Neural progenitor cell (in vitro differentiated cells): ENCODE measurements around the gene SPAG7. TPM values are rescaled to one million over a fixed set of nuclear protein-coding genes. Genes with fewer than 3 reads are reported as not detected.

Experiments used
- DNase-seq: peaks from one replicate; pipeline ENCODE4 v3.0.0-alpha.2; 2016; ENCODE audit warnings: low spot score
- H2AFZ ChIP-seq: fragments of 200-600 bp; sonication (generic); replicated peaks from 2 replicates; pipeline ENCODE4 v1.6.1; 2016; ENCODE audit warnings: antibody characterized with exemption
- H3F3A ChIP-seq: fragments of 200-600 bp; sonication (generic); 2 replicates; pipeline ENCODE4 v1.6.1; 2016; ENCODE audit warnings: antibody characterized with exemption, low read depth
- H3K27ac ChIP-seq: fragments of 200-600 bp; sonication (generic); 2 replicates; pipeline ENCODE4 v1.5.1; 2016; ENCODE audit warnings: mild to moderate bottlenecking
- H3K27me3 ChIP-seq: fragments of 200-600 bp; sonication (generic); 2 replicates; pipeline ENCODE4 v1.6.1; 2016; ENCODE audit warnings: mild to moderate bottlenecking, moderate library complexity
- H3K36me3 ChIP-seq: fragments of 200-600 bp; sonication (generic); 2 replicates; pipeline ENCODE4 v1.5.1; 2016
- H3K4me1 ChIP-seq: fragments of 200-600 bp; sonication (generic); 2 replicates; pipeline ENCODE4 v1.6.1; 2016; ENCODE audit warnings: mixed run types
- H3K4me2 ChIP-seq: fragments of 200-600 bp; sonication (generic); 2 replicates; pipeline ENCODE4 v1.6.1; 2016
- H3K4me3 ChIP-seq: fragments of 200-600 bp; sonication (generic); 2 replicates; pipeline ENCODE4 v1.5.1; 2016
- H3K79me2 ChIP-seq: fragments of 200-600 bp; sonication (generic); 2 replicates; pipeline ENCODE4 v1.6.1; 2016; ENCODE audit warnings: low read depth
- H3K9ac ChIP-seq: fragments of 200-600 bp; sonication (generic); 2 replicates; pipeline ENCODE4 v1.6.1; 2016
- H3K9me3 ChIP-seq: fragments of 200-600 bp; sonication (generic); 2 replicates; pipeline ENCODE4 v1.5.1; 2016; ENCODE audit warnings: low read depth
- H4K20me1 ChIP-seq: fragments of 200-600 bp; sonication (generic); 2 replicates; pipeline ENCODE4 v1.6.1; 2016; ENCODE audit warnings: low read depth
- H3K27ac Mint-ChIP-seq: 3 replicates; pipeline ENCODE4 v1.8.0; 2021; ENCODE audit warnings: mixed read lengths
- H3K27me3 Mint-ChIP-seq: 2 replicates; pipeline ENCODE4 v1.8.0; 2022; ENCODE audit warnings: low read depth, mild to moderate bottlenecking, inconsistent platforms, moderate library complexity, mixed read lengths; ENCODE audit not compliant: insufficient read depth
- H3K36me3 Mint-ChIP-seq: 3 replicates; pipeline ENCODE4 v1.8.0; 2021; ENCODE audit warnings: mixed read lengths
- H3K4me1 Mint-ChIP-seq: 3 replicates; pipeline ENCODE4 v1.8.0; 2021; ENCODE audit warnings: mixed read lengths
- H3K4me3 Mint-ChIP-seq: 3 replicates; pipeline ENCODE4 v1.8.0; 2021; ENCODE audit warnings: mild to moderate bottlenecking, moderate library complexity, mixed read lengths
- H3K9me3 Mint-ChIP-seq: 3 replicates; pipeline ENCODE4 v1.8.0; 2020; ENCODE audit warnings: mixed read lengths
- CTCF ChIP-seq: fragments of 200-600 bp; sonication (generic); IDR thresholded peaks from 2 replicates; pipeline ENCODE4 v1.5.1; 2017; ENCODE audit warnings: antibody characterized with exemption, mild to moderate bottlenecking
- EZH2 ChIP-seq: fragments of 200-600 bp; sonication (generic); IDR thresholded peaks from 2 replicates; pipeline ENCODE4 v1.6.1; 2017; ENCODE audit warnings: antibody characterized with exemption, mild to moderate bottlenecking, moderate library complexity
- EZH2phosphoT487 ChIP-seq: fragments of 200-600 bp; sonication (generic); IDR thresholded peaks from 2 replicates; pipeline ENCODE4 v1.6.1; 2017; ENCODE audit warnings: antibody characterized with exemption
- total RNA-seq: library from RNA; depleted of rRNA; stranded (reverse); fragments of >200 nt; gene quantifications from 2 replicates; pipeline ENCODE4 v1.2.3, GENCODE V29; 2015; ENCODE audit warnings: low replicate concordance

Gene SPAG7
- total RNA-seq, 1 donor from 2014 or later = 79.7 TPM

GRCh38 chr17:4965311-4965986 lies 2.2 kb downstream of the SPAG7 start:
- peaks cover 38% of the 10 kb centered on the region for H3K79me2 ChIP-seq
- no peak for TF ChIP-seq EZH2phosphoT487
- no peak overlapping the region for H3K27ac Mint-ChIP-seq
- H3K4me3 Mint-ChIP-seq = peak overlapping the region; percentile 65
- peaks cover 20% of the 10 kb centered on the region for H3K36me3 Mint-ChIP-seq
- no peaks in the 10 kb centered on the region for H3K27me3 ChIP-seq
- peaks cover 7% of the 10 kb centered on the region for H3K9me3 Mint-ChIP-seq
- H2AFZ ChIP-seq = no peak overlapping the region
- no peak overlapping the region for H3K27ac ChIP-seq
- H3K4me3 ChIP-seq = no peak overlapping the region
- H3F3A ChIP-seq = peaks cover 32% of the 10 kb centered on the region
- no peak overlapping the region for H3K9ac ChIP-seq
- no peaks in the 10 kb centered on the region for H3K9me3 ChIP-seq
- no peak for DNase-seq
- H3K27me3 Mint-ChIP-seq = peaks cover 8% of the 10 kb centered on the region
- peaks cover 17% of the 10 kb centered on the region for H4K20me1 ChIP-seq
- H3K4me1 ChIP-seq = peaks cover 19% of the 10 kb centered on the region
- no peaks in the 10 kb centered on the region for H3K36me3 ChIP-seq
- H3K4me1 Mint-ChIP-seq = peaks cover 29% of the 10 kb centered on the region
- no peak overlapping the region for H3K4me2 ChIP-seq

- Histone ChIP-seq H3K9ac (no peak overlapping the region), H2AFZ (no peak overlapping the region), H3K79me2 (peaks cover 10% of the 10 kb centered on the region), H3K4me1 (peaks cover 6% of the 10 kb centered on the region), H3K4me2 (no peak overlapping the region), H3K36me3 (no peaks in the 10 kb centered on the region), H3K9me3 (no peaks in the 10 kb centered on the region), H3K27ac (peak overlapping the region; percentile 20), H3K4me3 (no peak overlapping the region), H3F3A (peaks cover 14% of the 10 kb centered on the region), H3K27me3 (no peaks in the 10 kb centered on the region), H4K20me1 (no peaks in the 10 kb centered on the region)
- TF ChIP-seq EZH2 (no peak), CTCF (no peak), EZH2phosphoT487 (no peak)
- H3K36me3 Mint-ChIP-seq = peaks cover 33% of the 10 kb centered on the region
- DNase-seq = no peak
- H3K27me3 Mint-ChIP-seq = peaks cover 5% of the 10 kb centered on the region
- H3K4me3 Mint-ChIP-seq = no peak overlapping the region
- peaks cover 3% of the 10 kb centered on the region for H3K9me3 Mint-ChIP-seq
- H3K27ac Mint-ChIP-seq = no peak overlapping the region
- peaks cover 9% of the 10 kb centered on the region for H3K4me1 Mint-ChIP-seq
These were observed 7.2 kb downstream of the SPAG7 start for GRCh38 chr17:4960279-4960922.

GRCh38 chr17:4959261-4959965 lies 8.2 kb downstream of the SPAG7 start:
- peaks cover under 1% of the 10 kb centered on the region for H3K79me2 ChIP-seq
- H3F3A ChIP-seq = peaks cover 14% of the 10 kb centered on the region
- H3K27me3 ChIP-seq = no peaks in the 10 kb centered on the region
- no peak overlapping the region for H3K4me3 Mint-ChIP-seq
- DNase-seq = no peak
- H3K36me3 Mint-ChIP-seq = peaks cover 29% of the 10 kb centered on the region
- no peaks in the 10 kb centered on the region for H4K20me1 ChIP-seq
- no peak overlapping the region for H2AFZ ChIP-seq
- no peak overlapping the region for H3K4me2 ChIP-seq
- peaks cover 6% of the 10 kb centered on the region for H3K4me1 ChIP-seq
- H3K27ac Mint-ChIP-seq = no peak overlapping the region
- H3K9me3 ChIP-seq = no peaks in the 10 kb centered on the region
- H3K36me3 ChIP-seq = no peaks in the 10 kb centered on the region
- no peak overlapping the region for H3K4me3 ChIP-seq
- TF ChIP-seq CTCF (no peak), EZH2phosphoT487 (no peak), EZH2 (no peak)
- H3K9ac ChIP-seq = no peak overlapping the region
- peaks cover 6% of the 10 kb centered on the region for H3K4me1 Mint-ChIP-seq
- H3K27ac ChIP-seq = no peak overlapping the region
- H3K9me3 Mint-ChIP-seq = no peaks in the 10 kb centered on the region
- peaks cover 3% of the 10 kb centered on the region for H3K27me3 Mint-ChIP-seq
